OCI-LY1 (cell line): Measurements from ENCODE around the gene CEMIP.

Source experiments
- EZH2 ChIP-seq: fragments of 200-600 bp; sonication (generic), shearing (Covaris generic); IDR thresholded peaks from 2 replicates; pipeline ENCODE4 v1.8.0; 2017; ENCODE audit warnings: borderline replicate concordance, mixed run types, mild to moderate bottlenecking, antibody characterized with exemption, low read length, moderate library complexity, mixed read lengths
- TF ChIP-seq, protein P1 (sequence below): fragments of 200-600 bp; sonication (generic), shearing (Covaris generic); IDR thresholded peaks from 2 replicates; pipeline ENCODE4 v1.5.1; 2017; ENCODE audit warnings: mild to moderate bottlenecking, antibody characterized with exemption, low read length, moderate library complexity, mixed read lengths

DNA sequence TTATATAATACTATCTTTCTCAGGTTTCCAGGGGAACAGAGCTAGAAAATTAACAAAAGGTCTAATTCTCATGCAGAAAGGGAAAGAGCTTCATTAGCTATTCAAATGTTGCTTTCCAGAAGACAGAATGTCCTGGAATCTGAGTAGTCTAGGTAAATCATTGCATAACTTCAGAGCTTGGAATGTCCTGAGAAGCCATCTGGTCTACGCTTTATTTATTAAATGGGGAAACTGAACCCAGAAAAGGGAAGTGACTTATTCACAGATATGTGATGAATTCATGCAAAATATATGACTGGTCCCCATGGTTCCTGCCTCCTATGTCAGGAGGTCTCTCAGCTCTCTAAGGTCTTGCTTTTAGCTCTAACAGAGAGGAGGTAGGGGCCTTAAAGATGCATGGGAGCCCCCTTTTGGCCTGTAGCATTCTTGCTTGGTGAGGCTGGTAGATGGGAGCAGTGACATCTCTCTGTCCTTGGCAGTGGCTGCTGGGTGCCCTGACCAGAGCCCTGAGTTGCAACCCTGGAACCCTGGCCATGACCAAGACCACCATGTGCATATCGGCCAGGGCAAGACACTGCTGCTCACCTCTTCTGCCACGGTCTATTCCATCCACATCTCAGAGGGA lies 99.2 kb downstream of the CEMIP start:
- TF ChIP-seq EZH2, result no peak
- TF ChIP-seq, protein P1, sequence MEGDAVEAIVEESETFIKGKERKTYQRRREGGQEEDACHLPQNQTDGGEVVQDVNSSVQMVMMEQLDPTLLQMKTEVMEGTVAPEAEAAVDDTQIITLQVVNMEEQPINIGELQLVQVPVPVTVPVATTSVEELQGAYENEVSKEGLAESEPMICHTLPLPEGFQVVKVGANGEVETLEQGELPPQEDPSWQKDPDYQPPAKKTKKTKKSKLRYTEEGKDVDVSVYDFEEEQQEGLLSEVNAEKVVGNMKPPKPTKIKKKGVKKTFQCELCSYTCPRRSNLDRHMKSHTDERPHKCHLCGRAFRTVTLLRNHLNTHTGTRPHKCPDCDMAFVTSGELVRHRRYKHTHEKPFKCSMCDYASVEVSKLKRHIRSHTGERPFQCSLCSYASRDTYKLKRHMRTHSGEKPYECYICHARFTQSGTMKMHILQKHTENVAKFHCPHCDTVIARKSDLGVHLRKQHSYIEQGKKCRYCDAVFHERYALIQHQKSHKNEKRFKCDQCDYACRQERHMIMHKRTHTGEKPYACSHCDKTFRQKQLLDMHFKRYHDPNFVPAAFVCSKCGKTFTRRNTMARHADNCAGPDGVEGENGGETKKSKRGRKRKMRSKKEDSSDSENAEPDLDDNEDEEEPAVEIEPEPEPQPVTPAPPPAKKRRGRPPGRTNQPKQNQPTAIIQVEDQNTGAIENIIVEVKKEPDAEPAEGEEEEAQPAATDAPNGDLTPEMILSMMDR, result no peak
